NK-92 (cell line): ENCODE measurements around the gene PHACTR2.
"Not testable (repeated sequence)": the region's sequence is repeated elsewhere in the genome, so short reads cannot be mapped to it uniquely, and the experiment has no call there.

Source experiments
- DNase-seq: peaks from one replicate; lab custom pipeline; 2025; ENCODE audit not compliant: unreplicated experiment; lab: John Stamatoyannopoulos, UW

PHACTR2 gene

GRCh38 chr6:143806282-143807102 lies 128.7 kb downstream of the PHACTR2 start:
- no peak for DNase-seq

- no peak for DNase-seq
These were observed 129.5 kb downstream of the PHACTR2 start for GRCh38 chr6:143807103-143807772.

GRCh38 chr6:143810745-143811144 lies 133.0 kb downstream of the PHACTR2 start:
- DNase-seq = no peak

- no peak for DNase-seq
These were observed 133.9 kb downstream of the PHACTR2 start for GRCh38 chr6:143811501-143812157.

- DNase-seq = no peak
These were observed 139.9 kb downstream of the PHACTR2 start for GRCh38 chr6:143817621-143818020.

- DNase-seq = no peak
These were observed 143.6 kb downstream of the PHACTR2 start for GRCh38 chr6:143821359-143821758.

- no peak for DNase-seq
These were observed 144.8 kb downstream of the PHACTR2 start for GRCh38 chr6:143822584-143823024.

DNA sequence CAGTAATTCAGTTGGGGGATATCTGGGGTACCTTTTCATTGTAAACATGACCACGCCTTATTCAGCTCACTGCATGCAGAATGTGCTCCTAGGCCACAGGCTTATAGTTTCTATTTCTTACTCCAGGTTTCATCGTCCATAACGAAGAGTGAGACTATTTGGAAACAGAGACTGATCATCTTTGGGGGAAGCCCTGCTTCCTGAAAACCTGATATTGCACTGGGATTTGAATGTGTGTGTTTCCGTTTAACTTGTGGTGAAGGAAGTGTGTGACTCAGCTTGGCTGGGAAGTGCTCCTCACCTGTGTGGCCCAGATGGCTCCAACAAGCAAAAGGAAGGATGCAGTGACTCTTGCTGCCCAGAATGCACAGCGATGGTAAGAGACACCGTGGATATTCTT lies 145.8 kb downstream of the PHACTR2 start:
- DNase-seq = no peak

GRCh38 chr6:143828572-143828971 lies 150.8 kb downstream of the PHACTR2 start:
- no peak for DNase-seq

DNA sequence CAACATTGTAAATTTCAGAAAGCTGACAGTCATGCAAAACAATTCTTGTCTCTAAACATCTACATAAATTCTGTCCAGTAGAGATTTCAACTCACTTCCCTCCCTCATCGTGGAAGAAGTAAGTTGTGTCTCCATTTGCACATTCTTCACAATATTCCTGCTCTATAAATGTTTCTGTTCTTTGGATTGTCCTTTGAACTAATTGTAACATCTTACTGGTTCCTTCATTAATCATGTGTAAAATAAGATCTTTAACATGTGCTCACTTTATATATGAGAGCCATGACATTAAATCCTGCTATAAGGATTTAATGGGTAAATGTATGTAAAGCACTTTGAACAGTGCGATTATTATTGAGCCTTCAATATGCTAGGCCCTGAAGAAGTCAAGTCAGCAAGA lies 158.4 kb downstream of the PHACTR2 start:
- no peak for DNase-seq

- DNase-seq = no peak
These were observed 160.6 kb downstream of the PHACTR2 start for GRCh38 chr6:143838395-143838794.

DNA sequence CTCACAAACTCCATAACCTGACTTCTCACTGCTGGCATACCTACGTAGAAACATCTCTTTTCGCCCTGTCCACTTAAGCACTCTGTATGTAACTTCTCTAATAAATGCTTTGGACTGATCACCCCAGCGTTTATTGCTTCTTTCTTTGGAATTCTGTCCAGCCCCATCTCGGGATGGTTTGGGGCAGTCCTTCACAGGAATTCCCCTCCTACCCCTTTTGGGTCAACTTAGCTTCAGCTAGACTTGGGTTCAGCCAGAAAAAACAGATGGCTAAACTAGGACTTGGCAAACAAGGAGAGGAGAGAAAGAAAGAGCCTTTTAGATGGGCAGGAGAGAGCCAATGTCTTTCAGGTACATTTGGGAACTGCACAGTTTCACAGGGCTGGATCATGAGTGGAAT lies 161.4 kb downstream of the PHACTR2 start:
- no peak for DNase-seq

DNA sequence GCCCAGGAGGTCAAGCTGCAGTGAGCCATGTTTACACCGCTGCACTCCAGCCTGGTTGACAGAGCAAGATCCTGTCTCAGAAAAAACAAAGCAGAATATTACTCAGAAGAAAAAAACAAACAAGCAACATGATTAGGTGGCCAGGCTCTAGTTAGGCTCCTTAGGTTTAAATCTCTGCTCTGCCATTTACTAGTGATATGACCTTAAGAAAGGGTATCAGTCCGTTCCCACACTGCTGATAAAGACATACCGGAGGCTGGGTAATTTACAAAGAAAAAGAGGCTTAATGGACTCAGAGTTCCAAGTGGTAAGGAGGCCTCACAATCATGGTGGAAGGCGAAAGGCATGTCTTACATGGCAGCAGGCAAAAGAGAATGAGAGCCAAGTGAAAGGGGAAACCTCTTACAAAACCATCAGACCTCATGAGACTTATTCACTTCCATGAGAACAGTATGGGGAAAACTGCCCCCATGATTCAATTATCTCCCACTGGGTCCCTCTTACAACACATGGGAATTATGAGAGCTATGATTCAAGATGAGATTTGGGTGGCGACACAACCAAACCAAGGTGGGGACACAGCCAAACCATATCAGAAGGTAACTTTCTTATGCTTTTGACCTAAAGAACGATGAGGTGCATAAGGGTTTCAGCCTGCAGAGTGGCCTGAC lies 163.0 kb downstream of the PHACTR2 start:
- DNase-seq = no peak

DNA sequence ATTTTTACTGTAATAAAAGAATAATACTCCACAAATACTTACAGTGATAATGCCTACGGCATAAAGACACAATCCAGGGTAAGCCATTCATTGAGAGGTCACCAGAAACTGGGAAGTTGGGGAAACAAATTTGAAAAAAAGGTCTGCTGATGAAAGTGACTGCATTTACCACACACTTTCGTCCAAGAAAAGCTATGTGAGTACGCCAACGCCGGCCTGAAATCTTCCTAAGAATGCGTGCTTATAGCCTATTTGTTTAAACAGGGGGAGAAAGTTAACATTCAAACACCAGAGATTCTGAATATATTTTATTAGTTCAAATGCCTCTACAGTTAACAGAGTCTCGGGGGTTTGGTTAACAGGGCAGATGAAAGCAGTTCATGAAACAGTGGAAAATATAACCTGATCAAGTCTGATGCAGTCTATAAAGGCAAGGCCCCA lies 164.7 kb downstream of the PHACTR2 start:
- no peak for DNase-seq

DNA sequence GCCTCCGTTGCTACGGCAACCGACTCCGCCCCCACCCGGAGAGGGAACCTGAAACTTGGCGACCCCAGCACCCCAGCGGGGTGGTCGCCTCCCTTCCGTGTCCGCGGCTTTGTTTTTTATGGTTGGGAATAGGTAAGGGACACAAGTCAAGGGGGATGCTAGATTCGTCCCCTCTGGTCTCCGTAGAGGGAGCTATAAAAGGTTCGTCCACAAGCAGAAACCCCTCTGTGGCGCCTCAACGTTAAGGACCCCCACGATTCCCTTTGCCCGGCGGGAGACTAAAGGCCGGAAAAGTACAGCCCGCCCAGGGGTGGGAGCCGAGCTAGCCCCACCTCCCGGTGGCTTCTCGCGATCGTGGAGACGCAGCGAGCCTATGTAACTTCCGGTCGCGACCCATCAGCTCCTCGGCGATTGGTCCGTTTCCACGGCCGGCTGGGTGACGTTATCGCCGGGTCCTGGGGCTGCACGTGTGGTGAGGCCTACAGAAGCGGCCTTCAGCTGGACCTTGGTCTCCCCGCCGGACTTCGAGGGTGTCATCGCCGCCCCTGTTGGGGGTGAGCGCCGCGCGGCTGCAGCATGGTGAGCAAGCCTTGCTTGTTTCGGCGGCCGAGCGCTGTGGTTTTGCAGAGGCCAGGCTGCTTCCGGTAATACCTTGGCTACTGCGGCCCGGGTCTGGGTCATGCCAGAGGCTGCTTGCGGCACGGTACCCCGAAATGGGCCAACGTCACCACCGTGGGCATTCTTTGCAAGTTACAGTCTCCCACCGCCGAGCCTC lies 165.3 kb downstream of the PHACTR2 start, which contains the start of gene LTV1:
Gene LTV1, plus strand, starts transcription at position 437 of the 775 bp plus-strand sequence. Its CDS starts 140 bp downstream, at position 577.
- DNase-seq = peak; percentile 65

DNA sequence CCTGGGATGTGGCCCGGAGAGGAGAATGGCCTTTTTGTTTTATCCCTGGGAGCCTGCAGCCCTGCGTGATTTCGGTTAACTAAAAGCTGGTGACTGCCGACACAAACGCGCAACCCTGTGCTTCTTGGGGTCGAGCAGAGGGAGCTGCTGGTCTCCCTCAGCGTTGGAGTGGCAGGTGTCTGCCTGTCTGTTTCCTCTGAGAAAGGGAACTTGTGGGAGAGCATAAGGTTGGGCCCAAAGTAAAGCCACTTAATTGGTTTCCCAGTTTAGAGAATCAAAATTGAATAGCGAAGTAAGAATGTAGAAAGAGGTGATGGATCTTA lies 165.9 kb downstream of the PHACTR2 start:
- DNase-seq = no peak

DNA sequence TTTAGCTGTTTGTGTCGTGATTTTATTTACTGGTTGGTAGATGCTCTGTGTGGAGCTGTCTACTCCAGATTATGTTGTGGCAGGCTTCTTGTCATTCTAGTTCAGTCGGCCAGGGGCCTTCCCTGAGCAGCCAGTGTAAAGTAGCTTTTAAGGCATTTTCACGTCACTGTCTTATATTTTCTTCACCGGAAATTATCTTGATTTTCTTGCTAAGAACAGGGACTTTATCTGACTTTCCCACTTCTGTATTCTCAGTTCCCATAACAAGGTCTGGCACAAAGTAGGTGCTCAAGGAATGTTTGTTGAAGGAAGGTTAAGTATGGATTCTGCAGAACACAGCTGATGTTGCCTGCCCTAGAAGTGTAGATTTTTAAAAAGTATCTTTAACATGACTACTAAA lies 166.2 kb downstream of the PHACTR2 start:
- no peak for DNase-seq

DNA sequence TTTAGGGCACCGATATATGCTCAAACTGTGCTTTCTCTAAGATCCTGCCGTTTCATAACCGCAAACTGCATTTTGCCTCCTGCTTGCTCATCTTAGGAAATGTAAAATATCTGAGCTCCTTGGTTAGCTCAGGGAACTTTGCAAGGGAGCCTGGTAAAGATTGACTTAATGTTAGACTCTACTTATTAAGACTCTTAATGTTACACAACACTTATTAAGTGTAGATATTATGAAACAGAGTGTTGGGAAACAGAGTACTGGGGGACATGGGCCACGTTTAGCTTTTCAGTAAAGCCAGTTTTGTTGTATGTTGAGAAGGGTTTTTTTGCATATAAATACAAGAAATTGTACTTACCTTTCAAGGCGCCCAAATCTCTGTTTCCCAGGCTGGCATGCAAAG lies 167.3 kb downstream of the PHACTR2 start:
- no peak for DNase-seq

DNA sequence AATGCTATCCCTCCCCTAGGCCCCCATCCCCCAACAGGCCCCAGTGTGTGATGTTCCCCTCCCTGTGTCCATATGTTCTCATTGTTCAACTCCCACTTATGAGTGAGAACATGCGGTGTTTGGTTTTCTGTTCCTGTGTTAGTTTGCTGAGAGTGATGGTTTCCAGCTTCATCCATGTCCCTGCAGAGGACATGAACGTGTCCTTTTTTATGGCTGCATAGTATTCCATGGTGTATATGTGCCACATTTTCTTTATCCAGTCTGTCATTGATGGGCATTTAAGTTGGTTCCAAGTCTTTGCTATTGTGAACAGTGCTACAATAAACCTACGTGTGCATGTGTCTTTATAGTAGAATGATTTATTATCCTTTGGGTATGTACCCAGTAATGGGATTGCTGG lies 173.9 kb downstream of the PHACTR2 start:
- DNase-seq = not testable (repeated sequence)

GRCh38 chr6:143855057-143855456 lies 177.3 kb downstream of the PHACTR2 start:
- DNase-seq = not testable (repeated sequence)

GRCh38 chr6:143856762-143857161 lies 179.0 kb downstream of the PHACTR2 start:
- DNase-seq = not testable (repeated sequence)
